Caco-2 (cell line): ENCODE results near the gene SERAC1. TPM values are rescaled to one million over a fixed set of nuclear protein-coding genes. Genes with fewer than 3 reads are reported as not detected.

Experiments
- BruUV-seq: library from RNA; stranded (reverse); fragments of 400-500 nt; replicated peaks from 2 replicates; lab custom pipeline; 2021; lab: Mats Ljungman, UMichigan
- CTCF ChIA-PET: fragments of 300-600 bp; sonication (Branson Sonifier 250); formaldehyde crosslinking; loops from one replicate; lab custom pipeline; 2022; ENCODE audit warnings: antibody characterized with exemption; lab: Charles Lee
- POLR2A ChIA-PET: fragments of 300-600 bp; sonication (Branson Sonifier 250); formaldehyde crosslinking; loops from one replicate; lab custom pipeline; 2022; ENCODE audit warnings: antibody characterized with exemption; lab: Charles Lee
- DNase-seq, 2 experiments: peaks; one replicate each; pipeline versions ENCODE4 v3.0.0 to v3.0.0-alpha.2; 2020 to 2022
- H3K27me3 ChIP-seq: replicated peaks from 2 replicates; pipeline ENCODE4 v1.6.0; 2011; ENCODE audit warnings: low read length; ENCODE audit not compliant: control insufficient read depth, insufficient read depth
- H3K36me3 ChIP-seq: 2 replicates; pipeline ENCODE4 v1.5.1; 2011; ENCODE audit warnings: low read length; ENCODE audit not compliant: control insufficient read depth, insufficient read depth
- H3K4me1 ChIP-seq: fragments of 250-450 bp; sonication (Bioruptor Pico); 2 replicates; pipeline ENCODE4 v1.5.1; 2020; ENCODE audit warnings: mild to moderate bottlenecking
- H3K4me3 ChIP-seq: 2 replicates; pipeline ENCODE4 v1.5.1; 2011; ENCODE audit warnings: low read depth, mild to moderate bottlenecking, control low read depth, low read length
- H3K9me3 ChIP-seq: fragments of 250-450 bp; sonication (Bioruptor Pico); 2 replicates; pipeline ENCODE4 v1.5.1; 2020; ENCODE audit warnings: mild to moderate bottlenecking, moderate library complexity
- H3K27ac Mint-ChIP-seq: one replicate; pipeline ENCODE4 v1.8.0; 2022; ENCODE audit warnings: mixed read lengths; ENCODE audit not compliant: unreplicated experiment
- H3K27me3 Mint-ChIP-seq: one replicate; pipeline ENCODE4 v1.8.0; 2022; ENCODE audit warnings: mixed read lengths; ENCODE audit not compliant: insufficient read depth, unreplicated experiment
- H3K36me3 Mint-ChIP-seq: one replicate; pipeline ENCODE4 v1.8.0; 2022; ENCODE audit warnings: mild to moderate bottlenecking, mixed read lengths; ENCODE audit not compliant: insufficient read depth, unreplicated experiment
- H3K4me1 Mint-ChIP-seq: one replicate; pipeline ENCODE4 v1.8.0; 2022; ENCODE audit warnings: low read depth, mixed read lengths; ENCODE audit not compliant: unreplicated experiment
- H3K4me3 Mint-ChIP-seq: one replicate; pipeline ENCODE4 v1.8.0; 2022; ENCODE audit warnings: mild to moderate bottlenecking, moderate library complexity, mixed read lengths; ENCODE audit not compliant: unreplicated experiment
- H3K9me3 Mint-ChIP-seq: one replicate; pipeline ENCODE4 v1.8.0; 2022; ENCODE audit warnings: mixed read lengths; ENCODE audit not compliant: unreplicated experiment
- CTCF ChIP-seq, 2 experiments: fragments of 200-600 bp in 1 of 2; IDR thresholded peaks; 1 replicate in 1 of 2; 2 replicates in 1 of 2; pipeline versions ENCODE4 v1.5.1 to v1.8.0; 2011 to 2022; ENCODE audit warnings: antibody characterized with exemption in 1 of 2, control low read depth in 1 of 2, inconsistent platforms in 1 of 2, low read depth in 1 of 2, low read length in 1 of 2, mild to moderate bottlenecking in 1 of 2, moderate library complexity in 1 of 2; ENCODE audit not compliant: insufficient read depth in 1 of 2, severe bottlenecking in 1 of 2, unreplicated experiment in 1 of 2
- intact Hi-C: fragments of 100-400 bp; cut with micrococcal nuclease; formaldehyde crosslinking; loops from one replicate; pipeline ENCODE4 v1.10.0; 2022; ENCODE audit not compliant: unreplicated experiment
- total RNA-seq: library from RNA; stranded (reverse); gene quantifications from 2 replicates; pipeline ENCODE4 v1.2.3, GENCODE V29; 2022

The SERAC1 gene
- total RNA-seq, 1 experiment from 2014 or later, result 7.4 TPM

GRCh38 chr6:158073776-158074175 is 94.3 kb downstream of the SERAC1 start:
- ChIA-PET POLR2A (no interaction called here), CTCF (interaction anchor here (0.6 kb wide), 1 partner anchor 224 kb away, joined by 3 read pairs; no protein-coding TSS in a partner anchor)
- Histone ChIP-seq H3K9me3 (no peaks in the 10 kb centered on the region), H3K4me1 (peaks cover 8% of the 10 kb centered on the region; the same call in 1 of the 2 replicates), H3K27me3 (no peaks in the 10 kb centered on the region), H3K4me3 (no peak overlapping the region), H3K36me3 (no peaks in the 10 kb centered on the region; the same call in 1 of the 2 replicates)
- Mint-ChIP-seq H3K4me3 (no peak overlapping the region), H3K27ac (no peak overlapping the region), H3K36me3 (peaks cover 66% of the 10 kb centered on the region), H3K4me1 (peaks cover 7% of the 10 kb centered on the region), H3K9me3 (no peaks in the 10 kb centered on the region), H3K27me3 (no peaks in the 10 kb centered on the region)
- intact Hi-C loops, result loop anchor here (2.0 to 5.0 kb wide), 3 partner anchors 35 to 127 kb away; no protein-coding TSS in a partner anchor
- BruUV-seq, result no TSS peak
- DNase-seq, result no peak
- TF ChIP-seq CTCF (IDR thresholded peaks at IDR 0.05; ENCODE audit: insufficient read depth in 1 of 2, low read depth in 1 of 2, low read length in 1 of 2, severe bottlenecking in 1 of 2, unreplicated experiment in 1 of 2), result no peak

DNA sequence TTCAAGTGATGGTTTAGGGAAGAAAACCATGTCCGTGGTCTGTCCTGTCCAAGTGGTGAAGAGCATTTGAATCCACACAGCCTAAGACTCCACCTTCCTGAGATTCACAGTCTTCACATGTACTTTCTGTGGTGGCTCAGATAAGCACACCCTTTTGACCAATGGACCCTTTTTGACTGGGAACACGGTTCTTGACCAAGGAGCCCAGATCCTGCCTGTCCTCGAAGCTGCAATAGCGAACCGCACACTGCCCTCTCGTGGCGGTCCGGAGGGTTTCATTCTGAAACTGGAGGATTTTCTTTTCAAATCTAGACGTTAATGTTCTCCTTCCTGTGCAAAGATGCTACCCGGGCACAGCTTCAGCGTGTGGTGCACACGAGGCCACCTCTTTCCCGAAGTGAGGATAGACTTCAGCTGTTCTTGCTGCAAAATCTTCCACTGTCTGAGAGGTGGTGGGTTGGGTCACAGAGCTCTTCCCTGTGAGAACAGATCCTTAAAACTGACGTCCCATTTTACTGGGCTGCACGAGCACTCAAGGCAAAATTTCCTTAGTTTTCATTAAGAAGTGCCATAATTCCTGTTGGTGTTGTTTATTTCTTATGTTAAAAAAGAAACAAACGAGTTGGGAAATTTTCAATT is 95.9 kb downstream of the SERAC1 start:
- Histone ChIP-seq H3K9me3 (no peaks in the 10 kb centered on the region), H3K36me3 (no peaks in the 10 kb centered on the region), H3K4me1 (peaks cover 8% of the 10 kb centered on the region; the same call in 1 of the 2 replicates), H3K4me3 (no peak overlapping the region), H3K27me3 (no peaks in the 10 kb centered on the region)
- TF ChIP-seq CTCF (IDR thresholded peaks at IDR 0.05; ENCODE audit: insufficient read depth in 1 of 2, low read depth in 1 of 2, low read length in 1 of 2, severe bottlenecking in 1 of 2, unreplicated experiment in 1 of 2), result peak; percentile 83 to 87
- peaks cover 7% of the 10 kb centered on the region for H3K4me1 Mint-ChIP-seq
- H3K27me3 Mint-ChIP-seq, result no peaks in the 10 kb centered on the region
- BruUV-seq, result no TSS peak
- no peak overlapping the region for H3K4me3 Mint-ChIP-seq
- H3K27ac Mint-ChIP-seq, result peak overlapping the region; percentile 79
- ChIA-PET CTCF (interaction anchor here (0.6 to 1.3 kb wide), 11 partner anchors 12 to 231 kb away, joined by 3 to 6 read pairs (median 3); no protein-coding TSS in a partner anchor), POLR2A (interaction anchor here (0.5 to 0.6 kb wide), 2 partner anchors 91 to 119 kb away, joined by 3 read pairs; partner anchors contain the start of gene SYNJ2)
- intact Hi-C loops, result loop anchor here (1.0 to 5.0 kb wide), 5 partner anchors 33 to 125 kb away; no protein-coding TSS in a partner anchor
- DNase-seq, result peak; percentile 76 to 77
- H3K9me3 Mint-ChIP-seq, result no peaks in the 10 kb centered on the region
- H3K36me3 Mint-ChIP-seq, result peaks cover 64% of the 10 kb centered on the region

DNA sequence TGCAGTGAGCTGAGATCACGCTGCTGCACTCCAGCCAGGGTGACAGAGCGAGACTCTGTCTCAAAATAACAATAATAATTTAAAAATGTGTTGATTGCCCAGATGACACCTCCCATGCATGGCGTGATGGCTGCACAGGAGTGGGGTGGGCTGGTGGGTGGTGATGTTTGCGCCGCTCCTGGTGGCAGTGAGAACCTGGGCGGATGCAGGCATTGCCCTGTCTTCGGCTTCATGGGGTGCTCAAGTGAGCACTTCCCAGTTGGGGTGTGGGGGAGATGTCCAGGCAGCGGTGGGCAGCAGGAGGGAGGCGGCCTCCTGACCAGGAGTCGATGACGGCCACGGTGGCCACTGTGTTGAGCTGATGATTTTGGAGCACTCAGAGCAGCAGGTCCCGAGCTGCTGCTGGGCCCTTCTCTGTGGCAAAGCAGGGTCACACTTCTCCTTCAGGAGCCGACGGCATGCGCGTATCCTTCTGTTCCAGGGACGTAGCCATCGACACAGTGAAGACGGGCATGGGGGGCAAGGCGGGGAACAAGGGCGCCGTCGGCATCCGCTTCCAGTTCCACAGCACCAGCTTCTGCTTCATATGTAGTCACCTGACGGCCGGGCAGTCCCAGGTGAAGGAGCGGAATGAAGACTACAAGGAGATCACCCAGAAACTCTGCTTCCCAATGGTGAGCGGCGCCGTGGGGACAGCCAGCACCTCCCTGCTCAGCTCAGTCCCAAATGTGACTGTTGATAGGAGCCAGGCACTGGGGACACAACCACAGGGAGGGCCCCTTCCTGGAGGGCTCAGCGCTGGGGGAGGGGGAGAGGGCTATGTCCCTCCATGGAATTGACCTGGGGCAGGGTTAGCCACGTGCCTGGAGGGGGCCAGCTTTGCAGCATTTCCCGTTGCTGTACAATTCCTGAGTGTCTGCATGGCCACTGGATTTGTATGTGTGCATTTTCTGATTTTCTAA is 96.7 kb downstream of the SERAC1 start:
- TF ChIP-seq CTCF (IDR thresholded peaks at IDR 0.05; ENCODE audit: insufficient read depth in 1 of 2, low read depth in 1 of 2, low read length in 1 of 2, severe bottlenecking in 1 of 2, unreplicated experiment in 1 of 2), result no peak
- Histone ChIP-seq H3K4me3 (no peak overlapping the region), H3K4me1 (peaks cover 8% of the 10 kb centered on the region; the same call in 1 of the 2 replicates), H3K36me3 (no peaks in the 10 kb centered on the region), H3K9me3 (no peaks in the 10 kb centered on the region), H3K27me3 (no peaks in the 10 kb centered on the region)
- Mint-ChIP-seq H3K27ac (peak overlapping the region; percentile 79), H3K9me3 (no peaks in the 10 kb centered on the region), H3K36me3 (peaks cover 59% of the 10 kb centered on the region), H3K4me1 (peaks cover 7% of the 10 kb centered on the region), H3K4me3 (no peak overlapping the region), H3K27me3 (no peaks in the 10 kb centered on the region)
- no peak for DNase-seq
- no TSS peak for BruUV-seq
- intact Hi-C loops, result loop anchor here (1.0 to 5.0 kb wide), 5 partner anchors 33 to 125 kb away; no protein-coding TSS in a partner anchor
- CTCF ChIA-PET, result interaction anchor here (0.6 to 1.3 kb wide), 9 partner anchors 11 to 198 kb away, joined by 3 to 5 read pairs (median 3); no protein-coding TSS in a partner anchor
- POLR2A ChIA-PET, result no interaction called here
